HPDE6-E6E7 (cell line): ENCODE measurements around the gene CTNNA2.
"Not testable (repeated sequence)": the region's sequence is repeated elsewhere in the genome, so short reads cannot be mapped to it uniquely, and the experiment has no call there.

ENCODE experiments used
- DNase-seq: peaks from one replicate; pipeline ENCODE4 v3.0.0; 2011; ENCODE audit warnings: missing footprints; ENCODE audit errors: extremely low spot score

CTNNA2 gene

DNA sequence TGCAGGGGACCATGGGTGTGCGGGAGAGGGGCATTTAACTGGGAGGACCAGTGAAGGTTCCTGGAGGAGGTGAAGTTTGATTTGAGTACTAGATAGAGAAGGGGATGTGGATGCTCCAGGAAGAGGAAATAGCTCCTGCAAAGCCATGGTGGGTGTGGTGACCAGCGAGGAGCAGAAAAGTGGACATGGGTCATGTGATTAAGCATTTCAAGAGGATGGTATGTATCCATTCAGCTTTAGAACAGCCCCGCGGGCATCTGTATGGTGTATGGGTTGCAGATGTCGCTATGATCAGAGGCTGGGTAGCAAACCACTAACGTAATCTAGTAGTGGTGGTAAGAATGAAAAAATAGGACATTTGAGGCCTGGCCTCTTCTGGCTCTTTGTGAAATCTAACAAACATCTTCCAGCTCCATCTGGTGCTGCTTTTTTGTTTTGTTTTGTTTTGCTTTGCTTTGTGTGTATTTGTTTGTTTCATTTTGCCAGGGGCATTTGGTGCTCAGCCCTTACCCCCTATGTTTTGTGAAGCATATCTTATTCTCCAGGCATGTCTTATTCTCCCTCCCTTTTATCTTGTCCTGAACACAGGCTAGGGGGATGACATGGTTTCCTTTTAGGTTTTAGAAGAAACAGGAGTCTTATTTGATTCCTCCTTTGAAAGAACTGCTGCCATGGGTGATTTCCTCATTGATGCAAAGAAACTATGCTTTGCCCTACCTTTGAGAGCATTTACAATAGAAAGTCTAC, 565.6 kb downstream of the CTNNA2 start:
- no peak for DNase-seq

DNA sequence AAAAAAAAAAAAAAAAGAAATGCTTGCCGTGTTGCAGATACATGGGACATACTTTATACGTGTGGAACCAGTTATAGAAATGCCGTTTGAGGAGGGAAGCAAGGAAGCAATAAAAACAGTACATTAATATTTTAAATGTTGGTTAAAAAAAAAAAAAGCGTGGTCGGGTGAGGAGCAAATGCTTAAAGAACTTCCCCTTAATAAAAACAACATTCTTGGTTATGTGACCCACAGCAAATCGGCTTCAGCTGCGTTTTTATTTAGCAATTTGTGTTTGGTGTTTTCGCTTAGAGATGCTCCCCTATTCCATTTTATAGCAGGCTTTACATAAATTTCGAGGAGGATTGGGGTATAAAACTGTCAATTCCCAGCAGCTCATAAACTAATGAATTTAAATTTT, 568.1 kb downstream of the CTNNA2 start:
- DNase-seq: no peak

DNA sequence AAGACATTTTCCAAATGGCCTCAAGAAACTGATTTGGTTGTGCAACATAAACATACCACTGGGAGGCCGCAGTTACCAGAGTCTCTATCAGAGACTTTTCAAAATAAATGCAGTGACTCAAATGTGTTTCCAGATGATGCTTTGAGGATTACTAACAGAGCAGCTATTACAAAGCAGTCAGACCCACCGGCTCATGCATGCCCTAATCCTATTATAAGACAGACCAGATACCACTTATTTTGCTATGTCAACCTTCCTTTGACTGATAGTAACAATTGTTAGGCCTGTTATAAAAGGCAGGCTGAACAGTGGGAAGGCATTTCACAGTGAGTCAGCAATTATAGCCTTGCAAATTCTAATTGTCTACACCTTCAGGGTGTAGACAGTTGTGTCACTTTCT, 574.0 kb downstream of the CTNNA2 start:
- no peak for DNase-seq

DNA sequence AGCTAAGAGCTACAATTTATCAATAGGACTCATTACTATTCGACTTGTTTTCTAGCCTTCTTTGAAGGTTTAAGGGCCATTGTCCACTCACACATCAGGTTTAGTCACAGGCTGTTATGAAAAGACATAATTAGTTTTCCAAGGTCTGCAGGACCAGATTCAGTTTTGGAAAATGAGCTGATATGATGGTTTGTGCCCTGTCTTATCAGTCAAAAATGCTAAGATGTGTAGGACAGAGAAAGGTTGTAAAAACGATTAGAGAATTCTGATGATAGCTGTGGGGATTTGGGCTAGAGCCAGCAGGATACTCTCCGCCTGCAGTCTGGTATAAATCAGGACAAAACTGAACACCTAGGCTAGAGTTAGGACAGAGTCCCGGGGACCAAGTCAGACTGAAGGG, 578.4 kb downstream of the CTNNA2 start:
- no peak for DNase-seq

DNA sequence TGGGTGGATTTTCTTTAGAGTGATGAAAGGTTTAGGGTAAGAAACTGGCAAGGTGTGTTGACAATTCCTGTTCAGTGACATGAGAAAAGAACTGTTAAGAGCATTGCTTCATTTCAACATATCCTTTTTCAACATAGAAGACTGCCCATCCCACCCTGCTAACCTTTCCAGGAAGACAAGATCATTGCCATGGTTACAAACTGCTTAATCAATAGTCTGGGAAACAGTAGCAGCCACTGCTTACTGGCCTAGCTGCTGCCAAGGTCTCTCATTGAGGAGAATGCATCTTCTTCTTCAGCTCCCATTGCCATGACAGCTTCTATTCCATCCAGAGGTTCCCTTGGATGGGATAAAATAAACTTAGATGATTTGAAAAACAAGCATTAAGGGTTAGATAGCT, 579.6 kb downstream of the CTNNA2 start:
- DNase-seq: no peak

DNA sequence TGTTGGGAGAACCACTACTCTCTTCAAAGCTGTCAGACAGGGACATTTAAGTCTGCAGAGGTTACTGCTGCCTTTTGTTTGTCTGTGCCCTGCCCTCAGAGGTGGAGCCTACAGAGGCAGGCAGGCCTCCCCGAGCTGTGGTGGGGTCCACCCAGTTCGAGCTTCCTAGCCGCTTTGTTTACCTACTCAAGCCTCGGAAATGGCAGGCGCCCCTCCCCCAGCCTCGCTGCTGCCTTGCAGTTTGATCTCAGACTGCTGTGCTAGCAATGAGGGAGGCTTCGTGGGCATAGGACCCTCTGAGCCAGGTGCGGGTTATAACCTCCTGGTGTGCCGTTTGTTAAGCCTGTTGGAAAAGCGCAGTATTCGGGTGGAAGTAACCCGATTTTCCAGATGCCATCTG, 585.7 kb downstream of the CTNNA2 start:
- not testable (repeated sequence) for DNase-seq

DNA sequence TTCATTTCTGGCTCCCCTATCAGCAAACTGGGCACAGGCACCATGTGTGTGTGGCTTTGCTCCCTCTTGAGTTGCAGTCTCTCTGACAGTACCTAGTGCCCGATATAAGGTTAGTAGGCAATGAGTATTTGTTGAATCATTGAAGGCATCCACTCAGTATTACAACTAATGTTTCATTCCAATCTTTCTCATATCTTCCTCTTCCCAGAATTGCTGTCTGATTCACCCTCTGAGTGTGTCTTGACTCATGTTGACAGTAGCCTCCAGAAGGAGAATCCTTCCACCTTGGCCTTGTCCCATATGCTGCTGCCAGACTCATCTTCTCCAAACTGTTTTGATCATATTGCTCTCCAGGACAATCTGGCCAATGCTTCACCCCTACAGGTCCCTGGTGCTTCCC, 589.2 kb downstream of the CTNNA2 start:
- no peak for DNase-seq

DNA sequence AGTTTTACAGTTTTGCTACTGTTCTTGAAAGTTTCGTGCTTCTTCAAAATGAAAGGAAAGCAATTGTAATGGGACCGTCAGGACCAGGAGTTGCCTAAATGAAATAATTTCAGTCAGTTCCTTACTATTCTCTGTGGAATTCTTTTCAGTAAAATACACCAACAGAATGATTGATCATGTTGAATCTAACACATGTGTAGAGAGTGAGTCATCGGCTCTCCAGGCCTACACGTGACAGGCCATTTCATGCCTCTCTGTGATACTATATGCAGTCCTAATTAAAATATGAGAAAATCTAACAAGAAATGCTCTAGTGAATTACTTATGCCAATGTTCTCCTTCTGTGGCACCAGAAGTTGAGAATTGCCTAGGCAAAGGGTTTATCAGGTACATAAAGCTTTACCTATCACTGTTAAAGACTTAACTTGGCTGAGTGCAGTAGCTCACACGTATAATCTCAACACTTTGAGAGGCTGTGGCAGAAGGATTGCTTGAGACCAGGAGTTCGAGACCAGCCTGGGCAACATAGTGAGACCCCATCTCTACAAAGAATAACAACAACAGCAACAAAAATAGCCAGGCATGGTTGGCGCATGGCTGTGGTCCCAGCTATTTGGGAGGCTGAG, 592.3 kb downstream of the CTNNA2 start:
- DNase-seq: no peak

DNA sequence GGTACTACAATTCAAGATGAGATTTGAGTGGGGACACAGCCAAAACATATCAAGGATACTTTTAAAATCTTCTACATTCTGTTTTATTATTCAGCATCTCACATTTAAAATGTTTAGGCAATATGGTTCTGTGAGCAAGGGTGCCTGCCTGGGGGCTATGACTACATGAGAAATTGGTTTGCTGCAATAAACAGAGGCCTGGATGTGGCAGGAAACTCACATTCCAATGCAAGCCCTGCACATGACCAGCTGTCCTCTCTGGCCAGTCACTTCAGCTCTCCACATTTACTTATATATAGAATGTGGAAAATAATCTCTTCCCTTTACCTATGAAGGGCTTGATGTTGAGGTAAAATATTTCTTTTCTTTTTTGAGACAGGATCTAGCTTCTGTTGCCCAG, 598.3 kb downstream of the CTNNA2 start:
- no peak for DNase-seq

DNA sequence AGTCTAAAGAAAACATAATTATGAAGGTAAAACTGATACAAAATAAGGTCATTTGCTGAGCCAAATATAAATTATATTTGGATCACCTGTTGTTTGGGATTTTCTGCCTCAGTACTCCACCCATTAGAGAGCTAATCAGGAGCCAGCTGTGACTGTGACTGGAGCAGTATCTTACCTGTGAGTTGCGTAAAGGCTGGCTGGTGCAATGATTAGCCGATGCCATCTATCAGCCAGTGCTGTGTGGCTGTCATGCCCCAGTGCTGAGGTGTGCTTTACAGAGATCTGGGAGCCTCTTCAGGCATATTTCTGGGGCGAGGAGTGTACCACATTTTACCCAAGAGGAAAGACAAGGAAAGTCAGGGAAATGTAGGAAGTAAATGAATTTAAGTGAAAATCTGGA, 599.9 kb downstream of the CTNNA2 start:
- no peak for DNase-seq

DNA sequence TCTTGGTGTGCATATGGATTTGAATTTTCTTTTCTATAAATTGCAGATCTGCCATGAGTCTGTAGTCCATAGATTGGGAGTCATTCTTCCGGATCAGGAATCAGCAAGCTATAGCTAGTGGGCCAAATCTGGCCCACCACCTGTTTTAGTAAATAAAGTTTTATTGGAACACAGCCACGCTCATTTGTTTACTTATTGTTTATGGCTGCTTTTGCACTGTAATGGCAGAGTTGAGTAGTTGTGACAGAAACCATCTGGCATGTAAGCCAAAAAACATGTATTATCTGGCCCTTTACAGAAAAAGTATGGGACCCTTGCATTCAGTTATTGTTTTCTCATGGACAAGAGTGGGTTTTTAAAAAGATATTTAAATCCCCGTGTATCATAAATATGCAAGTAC, 600.5 kb downstream of the CTNNA2 start:
- no peak for DNase-seq

DNA sequence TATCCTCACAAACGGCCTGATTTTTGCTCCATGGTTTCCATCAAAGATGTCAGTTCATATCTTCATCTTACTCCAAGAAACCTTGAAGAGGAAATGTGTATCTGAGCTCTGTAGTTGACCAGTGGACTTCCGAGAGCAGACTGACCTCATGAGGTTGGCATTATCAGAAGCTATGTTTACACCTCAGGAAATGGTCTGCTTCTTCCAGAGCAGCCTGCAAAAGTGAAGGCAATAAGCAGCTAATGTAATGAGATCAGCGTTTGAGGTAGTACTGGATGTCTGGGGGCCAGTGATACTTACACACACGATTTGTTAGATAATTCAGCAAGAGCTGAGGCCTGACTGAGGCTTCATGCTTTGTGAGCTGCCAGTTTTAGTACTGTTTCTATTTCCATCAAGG, 602.0 kb downstream of the CTNNA2 start:
- DNase-seq: no peak

DNA sequence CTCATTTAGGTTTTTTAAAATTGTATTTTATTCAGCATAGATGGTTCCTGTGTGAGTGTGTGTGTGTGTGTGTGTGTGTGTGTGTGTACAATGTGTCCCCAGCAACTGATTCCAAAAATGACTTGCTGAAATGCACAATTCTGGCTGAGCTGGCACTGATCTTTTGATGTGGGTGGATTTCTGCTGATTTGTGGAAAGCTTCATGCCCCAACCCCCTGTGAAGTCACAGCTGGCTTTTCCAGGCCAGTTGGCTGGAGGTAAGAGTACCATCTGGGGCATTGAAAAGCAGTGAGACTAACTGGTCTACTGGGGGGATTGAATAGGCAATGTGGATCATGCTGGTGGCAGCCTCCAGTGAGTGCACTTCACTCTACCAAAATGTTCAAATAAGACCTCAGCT, 604.5 kb downstream of the CTNNA2 start:
- no peak for DNase-seq

DNA sequence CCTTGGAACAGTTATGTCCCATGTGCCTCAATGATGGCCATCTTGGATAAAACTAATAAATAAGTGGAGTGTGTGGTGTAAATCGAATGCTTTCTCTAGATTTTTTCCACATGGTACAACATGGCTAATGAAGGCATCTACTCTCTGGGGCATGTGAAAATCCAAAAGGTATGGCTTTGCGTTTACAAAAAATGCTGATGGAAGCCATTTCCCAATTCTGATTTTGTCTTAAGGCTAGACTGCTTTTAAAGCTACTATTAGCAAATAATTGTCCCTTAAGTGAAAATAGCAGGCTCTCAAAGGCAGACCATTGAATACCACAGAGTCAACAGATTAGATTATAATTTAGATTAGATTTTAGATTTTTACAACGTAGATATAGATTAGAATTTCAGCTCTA, 608.0 kb downstream of the CTNNA2 start:
- no peak for DNase-seq

DNA sequence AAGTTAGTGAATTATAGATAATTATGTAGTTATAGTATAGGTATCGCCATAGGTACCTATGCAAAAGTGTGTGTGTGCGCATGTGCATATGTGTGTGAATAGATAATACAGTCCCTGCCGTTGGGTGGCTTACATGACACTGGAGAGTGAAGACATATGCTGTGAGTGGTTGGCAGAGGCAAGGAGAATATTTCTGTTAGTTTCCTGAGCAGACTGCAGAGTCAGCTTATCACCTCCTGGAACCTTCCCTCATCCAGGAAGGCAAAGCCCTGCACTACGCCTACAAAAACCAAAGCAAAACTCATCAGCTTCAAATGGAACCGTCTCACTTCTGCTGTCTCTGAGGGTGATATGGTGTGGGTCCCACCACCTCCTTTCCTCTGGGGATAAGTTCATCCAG, 609.8 kb downstream of the CTNNA2 start:
- DNase-seq: no peak

DNA sequence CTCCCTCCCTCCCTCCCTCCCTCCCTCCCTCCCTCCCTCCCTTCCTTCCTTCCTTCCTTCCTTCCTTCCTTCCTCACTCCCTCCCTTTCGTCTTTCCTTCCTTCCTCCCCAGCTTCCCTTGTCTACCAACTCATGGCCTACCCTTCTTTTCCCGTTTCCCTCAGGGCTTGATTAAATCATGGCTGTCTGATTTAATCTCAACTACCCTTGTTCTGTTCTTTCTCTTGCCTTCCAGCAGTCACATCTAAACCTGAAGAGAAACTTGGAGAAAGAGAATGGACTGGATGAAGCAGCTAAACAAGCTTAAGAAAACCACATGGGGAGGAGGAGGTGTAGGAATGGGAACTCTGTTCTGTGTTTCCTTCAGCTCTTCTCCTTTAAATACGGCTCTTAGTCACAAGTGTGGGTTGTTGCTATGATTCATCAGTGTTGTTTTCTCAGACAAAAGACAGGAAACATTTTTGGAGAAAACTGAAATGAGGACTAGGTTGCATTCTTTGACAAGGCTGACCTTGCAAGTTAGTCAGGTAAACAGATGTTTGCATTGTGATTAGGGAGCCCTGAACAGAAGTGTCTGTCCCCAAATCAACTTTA, 613.8 kb downstream of the CTNNA2 start:
- DNase-seq: no peak

DNA sequence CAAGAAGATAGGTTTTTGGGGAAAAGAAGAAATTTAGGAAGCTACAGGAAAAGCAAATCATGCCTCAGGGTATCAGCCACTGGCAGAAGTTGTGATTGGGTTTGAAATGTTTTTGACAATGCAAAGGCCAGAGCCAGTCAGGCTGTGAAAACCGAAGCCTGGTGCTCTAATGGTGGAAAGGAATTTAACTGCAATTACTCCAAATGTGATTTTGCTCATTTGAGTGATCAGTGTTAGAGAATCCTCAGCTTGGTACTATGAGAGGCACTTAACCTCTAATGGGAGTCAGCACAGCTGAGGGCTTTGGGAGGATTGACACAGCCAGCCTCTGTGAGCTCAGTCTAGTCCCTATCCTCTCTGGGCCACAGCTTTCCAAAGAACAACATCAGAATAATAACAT, 615.2 kb downstream of the CTNNA2 start:
- DNase-seq: no peak

DNA sequence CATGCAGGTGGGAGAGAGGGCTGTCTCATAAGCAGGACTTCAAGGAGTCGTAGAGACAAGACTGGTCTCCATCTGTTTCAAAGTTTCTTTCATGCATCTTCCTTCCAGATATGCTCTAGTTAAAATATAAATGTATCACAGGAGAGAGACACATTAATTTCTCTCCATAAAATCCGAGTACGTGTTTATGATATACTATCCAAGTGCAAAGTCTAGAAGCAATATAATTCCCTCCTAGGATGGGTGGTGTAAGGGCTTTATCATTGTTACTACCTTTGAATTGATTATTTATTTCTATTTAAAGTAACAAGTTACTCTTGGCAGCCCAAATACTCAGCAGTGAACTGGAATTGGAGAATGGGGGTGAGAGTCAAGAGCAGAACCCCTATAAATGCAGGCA, 619.4 kb downstream of the CTNNA2 start:
- no peak for DNase-seq

DNA sequence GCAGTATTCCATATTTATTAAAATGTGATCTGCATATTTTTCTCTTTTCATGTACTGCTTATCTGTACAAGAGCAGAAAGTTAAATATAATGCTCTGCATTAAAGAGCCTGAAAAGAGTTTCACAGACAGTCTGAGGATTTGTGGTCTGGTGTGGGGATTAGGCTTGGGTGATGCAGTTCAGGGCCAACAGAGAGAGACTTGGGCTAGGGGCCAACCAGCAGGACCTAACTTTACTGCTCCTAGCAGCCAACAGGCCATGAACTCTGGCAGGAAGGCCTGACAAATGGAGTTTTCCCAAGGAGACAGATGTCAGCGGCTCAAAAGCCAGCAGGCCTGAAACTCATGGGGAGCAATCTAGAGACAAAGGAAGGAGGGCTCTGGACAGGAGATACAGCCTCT, 622.1 kb downstream of the CTNNA2 start:
- DNase-seq: no peak

DNA sequence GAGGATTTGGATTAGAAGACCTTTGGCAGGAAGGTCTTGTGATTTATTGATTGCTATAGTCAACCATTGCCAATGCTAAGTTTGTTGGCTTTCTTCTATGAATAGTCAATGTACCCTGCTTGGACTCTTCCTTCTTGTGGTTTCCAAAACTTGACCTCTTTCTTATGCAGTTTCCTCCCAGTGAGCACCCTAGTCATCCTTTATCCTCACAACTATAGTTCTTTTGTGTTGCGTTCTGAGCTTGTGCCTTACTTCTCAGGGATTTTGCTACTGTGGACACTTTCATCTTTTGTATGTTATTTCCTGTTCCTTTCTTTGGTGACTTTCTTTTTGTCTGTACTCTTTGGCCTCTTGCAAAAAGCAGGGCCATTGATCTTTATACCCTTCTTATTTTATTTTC, 623.5 kb downstream of the CTNNA2 start:
- DNase-seq: no peak

DNA sequence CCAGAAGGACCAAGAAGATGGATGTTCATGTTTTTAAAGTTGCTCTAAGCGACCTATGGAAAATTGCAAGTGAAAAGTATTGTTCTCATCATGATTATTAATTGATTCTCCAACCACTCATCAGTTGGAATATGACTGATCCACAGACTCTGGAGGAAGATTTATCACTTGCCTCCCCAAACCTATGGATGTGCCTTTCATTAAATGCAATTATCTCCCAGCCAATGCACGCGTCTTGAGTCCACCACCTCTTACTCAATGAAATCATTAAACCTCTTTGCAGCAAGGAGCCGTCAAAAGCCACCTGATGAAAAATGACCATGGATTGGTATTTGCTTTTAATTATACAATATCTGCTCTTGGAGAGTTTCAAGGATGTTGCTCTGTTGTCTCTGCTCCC, 626.1 kb downstream of the CTNNA2 start:
- no peak for DNase-seq

DNA sequence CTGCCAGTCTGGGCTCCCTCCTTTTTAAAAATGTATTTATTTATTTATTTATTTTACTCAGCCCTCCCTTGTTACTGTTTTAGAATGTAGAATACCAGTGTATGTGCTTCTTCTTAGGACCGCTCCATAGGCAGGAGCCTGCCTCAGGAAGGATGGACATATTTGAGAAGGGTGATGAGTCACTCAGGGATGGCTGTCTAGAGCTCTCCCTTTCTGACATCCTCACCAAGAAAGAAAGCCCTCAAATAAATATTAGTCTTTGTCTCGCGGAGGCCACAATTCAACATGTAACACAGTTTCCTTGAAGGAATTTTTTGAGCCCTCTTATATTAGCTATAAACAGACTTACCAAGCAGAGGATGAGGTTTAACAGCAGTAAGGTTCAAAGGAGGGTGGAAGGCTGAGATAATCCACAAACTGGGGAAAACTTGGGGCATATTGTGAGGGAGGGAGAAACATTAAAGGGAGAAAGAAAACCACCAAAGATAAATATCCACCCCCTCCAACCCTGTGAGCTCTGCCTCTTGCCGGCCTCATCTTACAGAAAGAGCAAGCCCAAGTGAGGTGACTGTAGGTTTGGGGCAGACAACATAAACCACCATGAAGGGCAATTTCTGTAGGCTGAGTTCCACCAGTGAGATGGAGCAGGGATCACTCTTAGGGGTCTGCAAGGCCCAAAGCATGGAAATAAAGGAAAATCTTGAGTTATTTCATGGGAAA, 628.3 kb downstream of the CTNNA2 start:
- DNase-seq: no peak

DNA sequence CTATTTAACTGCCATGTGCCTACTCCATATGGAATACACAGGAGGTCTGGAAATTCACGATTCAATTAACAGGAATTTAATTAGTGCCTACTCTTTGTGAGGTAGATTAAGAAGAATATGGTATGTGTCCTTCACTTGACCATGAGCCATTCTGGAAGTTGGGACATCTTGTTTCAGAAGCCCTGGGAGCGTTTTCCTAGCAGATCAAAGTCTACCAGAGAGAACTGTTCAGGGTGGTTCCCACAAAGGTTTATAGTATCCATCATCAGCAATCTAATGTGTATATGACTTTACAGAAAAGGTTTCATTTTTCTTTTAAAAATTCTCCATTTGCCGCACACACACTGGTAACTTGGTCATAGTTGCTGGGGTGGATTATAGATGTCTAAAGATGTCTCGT, 632.6 kb downstream of the CTNNA2 start:
- no peak for DNase-seq
